T-helper 1 cell (primary cell): Measurements from ENCODE around the gene DEUP1.
"Not testable (repeated sequence)": the region's sequence is repeated elsewhere in the genome, so short reads cannot be mapped to it uniquely, and the experiment has no call there.

Source experiments
- DNase-seq, 5 donors: peaks; one replicate each; pipeline ENCODE4 v3.0.0-alpha.2; 2012 to 2020
- total RNA-seq, 4 donors: gene quantifications; one replicate each; lab custom pipeline; 2026; lab: John Stamatoyannopoulos, UW

DEUP1 gene
- total RNA-seq = 0 reads per million in 4 donors

- DNase-seq = peak in 1 of 5 donors; percentile 1
Measured at GRCh38 chr11:93330446-93330984, at the start of gene DEUP1. Gene DEUP1 (plus strand): TSS chr11:93330742. CDS start chr11:93332260, 1,518 bp downstream.

- DNase-seq = no peak
Measured at GRCh38 chr11:93285430-93285829, 45.1 kb upstream of the DEUP1 start.

- no peak for DNase-seq
Measured at GRCh38 chr11:93287434-93287833, 43.1 kb upstream of the DEUP1 start.

GRCh38 chr11:93288079-93288478 lies 42.5 kb upstream of the DEUP1 start:
- DNase-seq = no peak

- no peak for DNase-seq
Measured at GRCh38 chr11:93288767-93289166, 41.8 kb upstream of the DEUP1 start.

GRCh38 chr11:93289782-93290463 lies 40.6 kb upstream of the DEUP1 start:
- no peak for DNase-seq

GRCh38 chr11:93291110-93291509 lies 39.4 kb upstream of the DEUP1 start:
- DNase-seq = no peak

GRCh38 chr11:93291898-93292297 lies 38.6 kb upstream of the DEUP1 start:
- no peak for DNase-seq

GRCh38 chr11:93295921-93296575 lies 34.5 kb upstream of the DEUP1 start:
- no peak for DNase-seq

GRCh38 chr11:93303689-93304088 lies 26.9 kb upstream of the DEUP1 start:
- DNase-seq = no peak

GRCh38 chr11:93314399-93314798 lies 16.1 kb upstream of the DEUP1 start:
- DNase-seq = not testable (repeated sequence)

GRCh38 chr11:93319224-93319839 lies 11.2 kb upstream of the DEUP1 start:
- DNase-seq = no peak

- DNase-seq = no peak
Measured at GRCh38 chr11:93320230-93320629, 10.3 kb upstream of the DEUP1 start.

- DNase-seq = no peak
Measured at GRCh38 chr11:93322207-93322606, 8.3 kb upstream of the DEUP1 start.

- no peak for DNase-seq
Measured at GRCh38 chr11:93323747-93324146, 6.8 kb upstream of the DEUP1 start.

GRCh38 chr11:93324500-93324899 lies 6.0 kb upstream of the DEUP1 start:
- no peak for DNase-seq

- no peak for DNase-seq
Measured at GRCh38 chr11:93326681-93327080, 3.9 kb upstream of the DEUP1 start.

GRCh38 chr11:93329936-93330445 lies 551 bp upstream of the DEUP1 start:
- DNase-seq = no peak

- no peak for DNase-seq
Measured at GRCh38 chr11:93340223-93340622, 9.7 kb downstream of the DEUP1 start.

- no peak for DNase-seq
Measured at GRCh38 chr11:93344855-93345333, 14.4 kb downstream of the DEUP1 start.

- no peak for DNase-seq
Measured at GRCh38 chr11:93348930-93349329, 18.4 kb downstream of the DEUP1 start.

GRCh38 chr11:93350835-93351234 lies 20.3 kb downstream of the DEUP1 start:
- DNase-seq = no peak

GRCh38 chr11:93359396-93359795 lies 28.9 kb downstream of the DEUP1 start:
- no peak for DNase-seq
